ENCODE results near the gene IL11. TPM values are rescaled to one million over a fixed set of nuclear protein-coding genes. Genes with fewer than 3 reads are reported as not detected.

The IL11 gene
- total and polyA plus RNA-seq, 2 of the 13 experiments (the other 11 are each of a cell fraction or from before 2014, with no cell fraction given), result 2.5 to 2.9 TPM

DNA sequence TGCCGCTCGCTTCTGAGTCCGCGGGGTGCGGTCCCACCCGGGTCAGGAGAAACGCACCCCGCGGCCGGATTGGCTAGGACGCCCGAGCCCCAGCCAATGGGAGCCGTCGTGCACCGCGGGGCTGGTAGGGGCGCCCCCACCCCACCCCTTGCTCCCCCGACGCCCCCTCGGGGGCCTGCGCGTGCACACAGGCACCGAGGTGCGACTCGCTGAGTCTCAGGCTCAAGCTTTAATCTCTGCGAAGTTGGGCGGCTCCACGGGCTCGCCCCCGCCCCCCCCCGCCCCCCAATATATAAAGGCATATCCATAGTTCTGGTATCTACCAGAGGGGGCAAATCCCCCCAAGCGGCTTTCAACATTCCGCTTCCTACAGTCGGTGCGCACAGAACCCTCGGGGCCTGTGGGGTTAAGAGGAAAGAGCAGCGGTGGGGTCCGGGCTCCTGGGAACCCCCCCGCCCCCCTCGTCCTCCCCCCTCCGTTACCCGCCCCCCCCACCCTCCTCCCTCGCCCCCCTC is 15.5 kb downstream of the IL11 start, which contains the start of gene COX6B2 (continued):
- no peak for TF ChIP-seq ZHX1 (CRISPR knock-in tag; IDR thresholded peaks at IDR 0.05; ENCODE audit: low read depth)
- TF ChIP-seq ZBTB21 (CRISPR knock-in tag; IDR thresholded peaks at IDR 0.05), result no peak
- TF ChIP-seq BRD4 (CRISPR knock-in tag; IDR thresholded peaks at IDR 0.05), result no peak
- TF ChIP-seq GABPA (IDR thresholded peaks at IDR 0.05; ENCODE audit: low read depth, low read length), result no peak
- TF ChIP-seq GABPA (CRISPR knock-in tag; IDR thresholded peaks at IDR 0.05; ENCODE audit: low read depth), result no peak
- no peak for TF ChIP-seq ZNF616 (CRISPR knock-in tag; IDR thresholded peaks at IDR 0.05; ENCODE audit: low read depth)
- no peak for TF ChIP-seq YY1 (IDR thresholded peaks at IDR 0.05; ENCODE audit: insufficient read depth, insufficient replicate concordance, low read depth, low read length)
- TF ChIP-seq ATF6 (CRISPR knock-in tag; conservative IDR thresholded peaks at IDR 0.05), result no peak
- TF ChIP-seq ARID4A (CRISPR knock-in tag; IDR thresholded peaks at IDR 0.05; ENCODE audit: borderline replicate concordance), result no peak
- no peak for TF ChIP-seq SKI (IDR thresholded peaks at IDR 0.05; ENCODE audit: partially characterized antibody)
- TF ChIP-seq NCOA1 (CRISPR knock-in tag; IDR thresholded peaks at IDR 0.05), result no peak
- no peak for TF ChIP-seq RFXANK (CRISPR knock-in tag; IDR thresholded peaks at IDR 0.05)
- TF ChIP-seq ZNF337 (CRISPR knock-in tag; IDR thresholded peaks at IDR 0.05; ENCODE audit: borderline replicate concordance, low read depth), result no peak
